SK-N-SH treated with all-trans-retinoic acid at 6 μM for 48 hours (cell line): ENCODE measurements around the gene PBX3.

Experiments
- ARNTL ChIP-seq: fragments of 450-650 bp; formaldehyde crosslinking; IDR thresholded peaks from 2 replicates; pipeline ENCODE4 v1.5.0; 2020; ENCODE audit warnings: low read depth, mild to moderate bottlenecking, moderate library complexity, borderline replicate concordance
- BACH2 ChIP-seq: fragments of 250-450 bp; sonication (Bioruptor Pico); IDR thresholded peaks from 2 replicates; pipeline ENCODE4 v1.9.0; 2021; ENCODE audit warnings: mild to moderate bottlenecking, borderline replicate concordance
- CREB5 ChIP-seq: fragments of 250-450 bp; sonication (Bioruptor Pico); IDR thresholded peaks from 2 replicates; pipeline ENCODE4 v1.5.1; 2020; ENCODE audit warnings: low read depth, mild to moderate bottlenecking, moderate library complexity
- CSDC2 ChIP-seq: fragments of 250-450 bp; sonication (Bioruptor Pico); IDR thresholded peaks from 2 replicates; pipeline ENCODE4 v1.5.0; 2020; ENCODE audit warnings: mild to moderate bottlenecking, moderate library complexity
- ESRRG ChIP-seq: fragments of 250-450 bp; sonication (Bioruptor Pico); IDR thresholded peaks from 2 replicates; pipeline ENCODE4 v1.6.1; 2021; ENCODE audit warnings: mild to moderate bottlenecking
- ISL1 ChIP-seq: fragments of 250-450 bp; sonication (Bioruptor Pico); IDR thresholded peaks from 2 replicates; pipeline ENCODE4 v2.1.2; 2022; ENCODE audit warnings: mild to moderate bottlenecking, moderate library complexity
- OSR1 ChIP-seq: fragments of 250-450 bp; sonication (Bioruptor Pico); IDR thresholded peaks from 2 replicates; pipeline ENCODE4 v1.8.0; 2022; ENCODE audit warnings: moderate library complexity, mild to moderate bottlenecking, inconsistent platforms
- PATZ1 ChIP-seq: fragments of 250-450 bp; sonication (Bioruptor Pico); IDR thresholded peaks from 2 replicates; pipeline ENCODE4 v1.8.0; 2020; ENCODE audit warnings: mild to moderate bottlenecking, moderate library complexity, borderline replicate concordance
- RARB ChIP-seq: fragments of 250-450 bp; sonication (Bioruptor Pico); IDR thresholded peaks from 2 replicates; pipeline ENCODE4 v1.8.0; 2021; ENCODE audit warnings: mild to moderate bottlenecking, moderate library complexity
- TCF4 ChIP-seq: fragments of 250-450 bp; sonication (Bioruptor Pico); IDR thresholded peaks from 2 replicates; pipeline ENCODE4 v1.8.0; 2021; ENCODE audit warnings: mild to moderate bottlenecking, moderate library complexity, borderline replicate concordance
- ZC3H10 ChIP-seq: fragments of 250-450 bp; sonication (Bioruptor Pico); IDR thresholded peaks from 2 replicates; pipeline ENCODE4 v1.5.1; 2021; ENCODE audit warnings: mild to moderate bottlenecking, moderate library complexity
- ZFP3 ChIP-seq: fragments of 250-450 bp; sonication (Bioruptor Pico); IDR thresholded peaks from 2 replicates; pipeline ENCODE4 v1.5.0; 2020; ENCODE audit warnings: mild to moderate bottlenecking, moderate library complexity
- ZFP30 ChIP-seq: fragments of 450-650 bp; formaldehyde crosslinking; IDR thresholded peaks from 2 replicates; pipeline ENCODE4 v1.5.0; 2022; ENCODE audit warnings: mild to moderate bottlenecking, moderate library complexity

GRCh38 chr9:125943831-125944230, 196.7 kb downstream of the PBX3 start:
- no peak for TF ChIP-seq BACH2 (CRISPR knock-in tag)
- TF ChIP-seq TCF4 (CRISPR knock-in tag): no peak
- no peak for TF ChIP-seq ZFP30 (CRISPR knock-in tag)
- TF ChIP-seq ARNTL (CRISPR knock-in tag): no peak
- TF ChIP-seq CREB5 (CRISPR knock-in tag): no peak
- no peak for TF ChIP-seq ZFP3 (CRISPR knock-in tag)
- no peak for TF ChIP-seq OSR1 (CRISPR knock-in tag)
- TF ChIP-seq ISL1: no peak
- no peak for TF ChIP-seq RARB (CRISPR knock-in tag)
- TF ChIP-seq ZC3H10 (CRISPR knock-in tag): no peak
- TF ChIP-seq CSDC2 (CRISPR knock-in tag): no peak
- no peak for TF ChIP-seq PATZ1 (CRISPR knock-in tag)
- TF ChIP-seq ESRRG (CRISPR knock-in tag): no peak
